ENCODE results near the gene PRKCZ. TPM values are rescaled to one million over a fixed set of nuclear protein-coding genes. Genes with fewer than 3 reads are reported as not detected.
"Not testable (repeated sequence)": the region's sequence is repeated elsewhere in the genome, so short reads cannot be mapped to it uniquely, and the experiment has no call there.

The PRKCZ gene
- polyA plus RNA-seq, 1 of the 3 experiments (the other 2 are of a cell fraction): 24.2 TPM

- no peak for TF ChIP-seq REST (IDR thresholded peaks at IDR 0.05; ENCODE audit: low read depth, low read length)
- TF ChIP-seq FOXM1 (IDR thresholded peaks at IDR 0.05; ENCODE audit: low read depth): no peak
- no peak for TF ChIP-seq TCF12 (IDR thresholded peaks at IDR 0.05)
- no peak for TF ChIP-seq FOSL2 (IDR thresholded peaks at IDR 0.05; ENCODE audit: borderline replicate concordance, low read depth)
These were observed 96.8 kb downstream of the PRKCZ start (continued) for GRCh38 chr1:2146836-2147517.

DNA sequence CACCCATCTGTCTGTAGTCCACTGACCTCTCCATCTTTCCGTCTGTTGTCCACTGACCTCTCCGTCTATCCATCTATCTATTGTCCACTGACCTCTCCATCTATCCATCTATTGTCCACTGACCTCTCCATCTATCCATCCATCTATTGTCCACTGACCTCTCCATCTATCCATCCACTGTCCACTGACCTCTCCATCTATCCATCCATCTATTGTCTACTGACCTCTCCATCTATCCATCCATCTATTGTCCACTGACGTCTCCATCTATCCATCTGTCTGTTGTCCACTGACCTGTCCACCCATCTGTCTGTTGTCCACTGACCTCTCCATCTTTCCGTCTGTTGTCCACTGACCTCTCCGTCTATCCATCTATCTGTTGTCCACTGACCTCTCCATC, 97.7 kb downstream of the PRKCZ start:
- H4K20me1 ChIP-seq (ENCODE audit: insufficient read depth); H3K27me3 ChIP-seq (ENCODE audit: insufficient read depth); DNase-seq; H3K79me2 ChIP-seq (ENCODE audit: insufficient read depth); H3K36me3 ChIP-seq (replicated peaks in 1 of 2; ENCODE audit: control insufficient read depth in 1 of 2, insufficient read depth in 2 of 2, low read length in 1 of 2); POLR2A ChIA-PET; H3K4me1 ChIP-seq (ENCODE audit: control insufficient read depth in 1 of 2, insufficient read depth in 2 of 2, low read depth in 1 of 2, low read length in 1 of 2); H3K9me3 ChIP-seq; H2AFZ ChIP-seq (ENCODE audit: low read depth); H3F3A ChIP-seq (replicated peaks; ENCODE audit: insufficient read depth); H3K9ac ChIP-seq; H3K9me2 ChIP-seq; H3K4me2 ChIP-seq; H3K4me3 ChIP-seq (ENCODE audit: low read depth in 2 of 2, low read length in 1 of 2); H3K27ac ChIP-seq (ENCODE audit: low read depth in 2 of 2, low read length in 1 of 2): not testable (repeated sequence)
- CTCF ChIA-PET: interaction anchor here (10.3 kb wide), 1 partner anchor 26 kb away, joined by 65 read pairs; no protein-coding TSS in a partner anchor
- 92% methylated on average over 5 of the region's 5 CpGs for WGBS (ENCODE audit: low lambda C conversion rate)

- ChIA-PET POLR2A (no interaction called here), CTCF (interaction anchor here (3.8 to 4.8 kb wide), 2 partner anchors 8 to 25 kb away, joined by 28 to 33 read pairs; no protein-coding TSS in a partner anchor)
- peaks cover 0 to 8% of the 10 kb centered on the region in 2 experiments for H3K36me3 ChIP-seq (replicated peaks in 1 of 2; ENCODE audit: control insufficient read depth in 1 of 2, insufficient read depth in 2 of 2, low read length in 1 of 2)
- H3F3A ChIP-seq (replicated peaks; ENCODE audit: insufficient read depth): no peaks in the 10 kb centered on the region
- no peak overlapping the region for H3K4me2 ChIP-seq
- WGBS (ENCODE audit: low lambda C conversion rate): 97% methylated on average over 12 of the region's 14 CpGs
- no peaks in the 10 kb centered on the region for H3K4me1 ChIP-seq (ENCODE audit: control insufficient read depth in 1 of 2, insufficient read depth in 2 of 2, low read depth in 1 of 2, low read length in 1 of 2)
- no peak overlapping the region for H3K27ac ChIP-seq (ENCODE audit: low read depth in 2 of 2, low read length in 1 of 2)
- no peaks in the 10 kb centered on the region for H3K9me2 ChIP-seq
- no peaks in the 10 kb centered on the region for H3K27me3 ChIP-seq (ENCODE audit: insufficient read depth)
- no peaks in the 10 kb centered on the region for H3K9me3 ChIP-seq
- no peaks in the 10 kb centered on the region for H3K79me2 ChIP-seq (ENCODE audit: insufficient read depth)
- no peaks in the 10 kb centered on the region for H4K20me1 ChIP-seq (ENCODE audit: insufficient read depth)
- no peak overlapping the region for H3K4me3 ChIP-seq (ENCODE audit: low read depth in 2 of 2, low read length in 1 of 2)
- no peak for DNase-seq
- no peak overlapping the region for H2AFZ ChIP-seq (ENCODE audit: low read depth)
- TF ChIP-seq, protein P1, sequence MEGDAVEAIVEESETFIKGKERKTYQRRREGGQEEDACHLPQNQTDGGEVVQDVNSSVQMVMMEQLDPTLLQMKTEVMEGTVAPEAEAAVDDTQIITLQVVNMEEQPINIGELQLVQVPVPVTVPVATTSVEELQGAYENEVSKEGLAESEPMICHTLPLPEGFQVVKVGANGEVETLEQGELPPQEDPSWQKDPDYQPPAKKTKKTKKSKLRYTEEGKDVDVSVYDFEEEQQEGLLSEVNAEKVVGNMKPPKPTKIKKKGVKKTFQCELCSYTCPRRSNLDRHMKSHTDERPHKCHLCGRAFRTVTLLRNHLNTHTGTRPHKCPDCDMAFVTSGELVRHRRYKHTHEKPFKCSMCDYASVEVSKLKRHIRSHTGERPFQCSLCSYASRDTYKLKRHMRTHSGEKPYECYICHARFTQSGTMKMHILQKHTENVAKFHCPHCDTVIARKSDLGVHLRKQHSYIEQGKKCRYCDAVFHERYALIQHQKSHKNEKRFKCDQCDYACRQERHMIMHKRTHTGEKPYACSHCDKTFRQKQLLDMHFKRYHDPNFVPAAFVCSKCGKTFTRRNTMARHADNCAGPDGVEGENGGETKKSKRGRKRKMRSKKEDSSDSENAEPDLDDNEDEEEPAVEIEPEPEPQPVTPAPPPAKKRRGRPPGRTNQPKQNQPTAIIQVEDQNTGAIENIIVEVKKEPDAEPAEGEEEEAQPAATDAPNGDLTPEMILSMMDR (IDR thresholded peaks at IDR 0.05): no peak
- TF ChIP-seq JUND (IDR thresholded peaks at IDR 0.05) (no peak), RCOR1 (IDR thresholded peaks at IDR 0.05; ENCODE audit: low read length) (no peak), TCF12 (IDR thresholded peaks at IDR 0.05) (no peak), GABPA (IDR thresholded peaks at IDR 0.05; ENCODE audit: low read depth) (no peak), USF1 (IDR thresholded peaks at IDR 0.05; ENCODE audit: borderline replicate concordance, low read depth) (no peak), NFIC (IDR thresholded peaks at IDR 0.05; ENCODE audit: borderline replicate concordance) (no peak), RFX5 (IDR thresholded peaks at IDR 0.05; ENCODE audit: low read length) (no peak), EP300 (IDR thresholded peaks at IDR 0.05; ENCODE audit: borderline replicate concordance in 1 of 2, low read depth in 1 of 2, low read length in 1 of 2) (no peak), YY1 (IDR thresholded peaks at IDR 0.05; ENCODE audit: low read depth) (no peak), MXI1 (IDR thresholded peaks at IDR 0.05; ENCODE audit: low read depth, low read length) (no peak)
- no peak overlapping the region for H3K9ac ChIP-seq
These were observed 98.5 kb downstream of the PRKCZ start for GRCh38 chr1:2148691-2149090.

Measured in SK-N-SH (cell line).